ENCODE measurements around the gene LRGUK. TPM values are rescaled to one million over a fixed set of nuclear protein-coding genes. Genes with fewer than 3 reads are reported as not detected.

LRGUK gene
- total and polyA plus RNA-seq, 12 donors = 0.14 to 1.9 (median 0.53) TPM

GRCh38 chr7:134154581-134155130, 27.5 kb downstream of the LRGUK start:
- no peaks in the 10 kb centered on the region for H3K4me1 ChIP-seq (replicated peaks in 1 of 2)
- intact Hi-C loops (cut with DNase I) = no loop called here
- WGBS, 4 donors = 66 to 82% (median 75%) methylated on average over 2 of the region's 2 CpGs

GRCh38 chr7:134155206-134155605, 28.1 kb downstream of the LRGUK start:
- Histone ChIP-seq H3K4me1 (replicated peaks in 1 of 2) (no peaks in the 10 kb centered on the region), H3K9me3 (replicated peaks in 1 of 3) (no peaks in the 10 kb centered on the region), H3K27ac (no peak overlapping the region), H3K36me3 (replicated peaks in 1 of 2) (no peaks in the 10 kb centered on the region), H3K4me3 (no peak overlapping the region), H3K27me3 (no peaks in the 10 kb centered on the region)
- intact Hi-C loops (cut with DNase I) = no loop called here
- no peak for DNase-seq
- TF ChIP-seq POLR2A (IDR thresholded peaks at IDR 0.05) = no peak
- no peak for TF ChIP-seq CTCF (IDR thresholded peaks at IDR 0.05)
- WGBS, 4 donors = 58 to 77% (median 69%) methylated on average over 2 of the region's 2 CpGs

More at GRCh38 chr7:134154581-134155130, 27.5 kb downstream of the LRGUK start:
- Histone ChIP-seq H3K27ac (no peak overlapping the region), H3K9me3 (replicated peaks in 1 of 3) (no peaks in the 10 kb centered on the region), H3K27me3 (no peaks in the 10 kb centered on the region), H3K4me3 (no peak overlapping the region), H3K36me3 (replicated peaks in 1 of 2) (no peaks in the 10 kb centered on the region)
- no peak for TF ChIP-seq CTCF (IDR thresholded peaks at IDR 0.05)
- no peak for TF ChIP-seq POLR2A (IDR thresholded peaks at IDR 0.05)
- no peak for DNase-seq

- no peak overlapping the region for H3K4me3 ChIP-seq
- 76 to 85% (median 78%) methylated on average over 5 of the region's 5 CpGs for WGBS, 4 donors
- TF ChIP-seq POLR2A (IDR thresholded peaks at IDR 0.05) (no peak), CTCF (IDR thresholded peaks at IDR 0.05) (no peak)
- H3K27me3 ChIP-seq = no peaks in the 10 kb centered on the region
- no peak for DNase-seq
- no peaks in the 10 kb centered on the region for H3K4me1 ChIP-seq (replicated peaks in 1 of 2)
- H3K9me3 ChIP-seq (replicated peaks in 1 of 3) = no peaks in the 10 kb centered on the region
- intact Hi-C loops (cut with DNase I) = no loop called here
- no peak overlapping the region for H3K27ac ChIP-seq
- H3K36me3 ChIP-seq (replicated peaks in 1 of 2) = no peaks in the 10 kb centered on the region
Measured at GRCh38 chr7:134155871-134156270, 28.7 kb downstream of the LRGUK start.

GRCh38 chr7:134165252-134165651, 38.1 kb downstream of the LRGUK start:
- Histone ChIP-seq H3K36me3 (replicated peaks in 1 of 2) (no peaks in the 10 kb centered on the region), H3K9me3 (replicated peaks in 1 of 3) (no peaks in the 10 kb centered on the region), H3K27me3 (no peaks in the 10 kb centered on the region), H3K4me3 (no peak overlapping the region), H3K4me1 (replicated peaks in 1 of 2) (no peaks in the 10 kb centered on the region), H3K27ac (no peak overlapping the region)
- 83 to 90% (median 87%) methylated on average over 3 of the region's 3 CpGs for WGBS, 4 donors
- intact Hi-C loops (cut with DNase I) = no loop called here
- no peak for DNase-seq
- no peak for TF ChIP-seq POLR2A (IDR thresholded peaks at IDR 0.05)
- no peak for TF ChIP-seq CTCF (IDR thresholded peaks at IDR 0.05)
